HPDE6-E6E7 (cell line): ENCODE measurements around the gene RIOX2.

Experiments used
- DNase-seq: peaks from one replicate; pipeline ENCODE4 v3.0.0; 2011; ENCODE audit warnings: missing footprints; ENCODE audit errors: extremely low spot score

The RIOX2 gene

GRCh38 chr3:97954228-97954827 is 17.9 kb downstream of the RIOX2 start:
- DNase-seq: no peak

GRCh38 chr3:97952872-97953271 is 19.4 kb downstream of the RIOX2 start:
- peak; percentile 55 for DNase-seq

- DNase-seq: peak; percentile 25
Measured at GRCh38 chr3:97952280-97952679, 20.0 kb downstream of the RIOX2 start.

GRCh38 chr3:97950360-97950759 is 21.9 kb downstream of the RIOX2 start:
- DNase-seq: no peak

GRCh38 chr3:97949743-97950142 is 22.5 kb downstream of the RIOX2 start:
- no peak for DNase-seq

GRCh38 chr3:97949110-97949485 is 23.1 kb downstream of the RIOX2 start:
- DNase-seq: no peak

- DNase-seq: no peak
Measured at GRCh38 chr3:97948351-97949109, 23.7 kb downstream of the RIOX2 start.

GRCh38 chr3:97942801-97943546 is 29.3 kb downstream of the RIOX2 start:
- no peak for DNase-seq

GRCh38 chr3:97940034-97940433 is 32.2 kb downstream of the RIOX2 start:
- DNase-seq: no peak

- no peak for DNase-seq
Measured at GRCh38 chr3:97939401-97939800, 32.8 kb downstream of the RIOX2 start.

GRCh38 chr3:97938444-97938843 is 33.8 kb downstream of the RIOX2 start:
- DNase-seq: no peak

GRCh38 chr3:97937205-97937604 is 35.0 kb downstream of the RIOX2 start:
- no peak for DNase-seq

- no peak for DNase-seq
Measured at GRCh38 chr3:97935842-97936241, 36.4 kb downstream of the RIOX2 start.

- DNase-seq: no peak
Measured at GRCh38 chr3:97934980-97935695, 37.1 kb downstream of the RIOX2 start.

GRCh38 chr3:97932387-97932801 is 39.8 kb downstream of the RIOX2 start:
- no peak for DNase-seq

GRCh38 chr3:97931218-97931617 is 41.0 kb downstream of the RIOX2 start:
- no peak for DNase-seq

GRCh38 chr3:97930018-97930417 is 42.2 kb downstream of the RIOX2 start:
- no peak for DNase-seq

GRCh38 chr3:97928986-97929385 is 43.2 kb downstream of the RIOX2 start:
- DNase-seq: no peak

- DNase-seq: no peak
Measured at GRCh38 chr3:97927704-97928103, 44.5 kb downstream of the RIOX2 start.

- DNase-seq: no peak
Measured at GRCh38 chr3:97917813-97918536, 54.3 kb downstream of the RIOX2 start.

GRCh38 chr3:97916576-97916975 is 55.7 kb downstream of the RIOX2 start:
- DNase-seq: no peak

- peak; percentile 33 for DNase-seq
Measured at GRCh38 chr3:97914388-97914787, 57.8 kb downstream of the RIOX2 start.
